Jurkat, Clone E6-1 (cell line): ENCODE data around the gene PRDX3.

Experiments
- DNase-seq: peaks from one replicate; pipeline ENCODE4 v3.0.0-alpha.2; 2011; ENCODE audit warnings: low read depth, low spot score
- H3K4me3 ChIP-seq: 2 replicates; pipeline ENCODE4 v1.5.1; 2011; ENCODE audit warnings: mild to moderate bottlenecking, low read length, control low read depth, moderate library complexity

PRDX3 gene

DNA sequence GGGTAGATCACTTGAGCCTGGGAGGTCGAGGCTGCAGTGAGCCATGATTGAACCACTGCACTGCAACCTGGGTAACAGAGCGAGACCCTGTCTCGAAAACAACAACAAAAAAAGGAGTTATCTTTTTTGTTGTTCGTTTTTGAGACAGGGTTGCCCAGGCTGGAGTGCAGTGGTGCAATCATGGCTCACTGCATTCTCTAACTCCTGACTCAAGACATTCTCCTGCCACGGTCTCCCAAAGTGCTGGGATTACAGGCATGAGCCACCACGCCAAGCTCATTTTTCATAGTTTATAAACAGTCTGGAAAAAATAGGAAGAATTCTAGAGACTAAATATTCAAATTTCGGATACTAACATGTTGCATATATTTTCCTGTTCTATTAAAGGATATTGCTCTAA is 42.5 kb downstream of the PRDX3 start:
- DNase-seq: no peak
- no peak overlapping the region for H3K4me3 ChIP-seq

DNA sequence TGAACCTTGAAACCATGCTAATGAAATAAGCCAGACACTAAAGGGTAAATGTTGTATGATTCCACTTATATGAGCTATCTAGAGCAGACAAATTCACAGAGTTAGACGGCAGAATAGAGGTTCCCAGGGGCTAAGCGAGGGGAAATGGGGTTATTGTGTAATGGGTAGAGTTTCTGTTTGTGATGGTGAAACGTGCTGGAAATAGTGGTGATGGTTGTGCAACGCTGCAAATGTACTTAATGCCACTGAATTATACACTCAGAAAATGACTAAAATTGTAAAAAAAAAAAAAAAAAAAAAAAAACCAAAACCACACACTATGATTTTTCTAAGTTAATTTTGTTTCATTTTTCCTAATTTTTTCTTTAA is 43.1 kb downstream of the PRDX3 start:
- H3K4me3 ChIP-seq: no peak overlapping the region
- no peak for DNase-seq

GRCh38 chr10:119133949-119134348 is 44.7 kb downstream of the PRDX3 start:
- no peak overlapping the region for H3K4me3 ChIP-seq
- no peak for DNase-seq

GRCh38 chr10:119132521-119133345 is 45.9 kb downstream of the PRDX3 start:
- DNase-seq: no peak
- no peak overlapping the region for H3K4me3 ChIP-seq

DNA sequence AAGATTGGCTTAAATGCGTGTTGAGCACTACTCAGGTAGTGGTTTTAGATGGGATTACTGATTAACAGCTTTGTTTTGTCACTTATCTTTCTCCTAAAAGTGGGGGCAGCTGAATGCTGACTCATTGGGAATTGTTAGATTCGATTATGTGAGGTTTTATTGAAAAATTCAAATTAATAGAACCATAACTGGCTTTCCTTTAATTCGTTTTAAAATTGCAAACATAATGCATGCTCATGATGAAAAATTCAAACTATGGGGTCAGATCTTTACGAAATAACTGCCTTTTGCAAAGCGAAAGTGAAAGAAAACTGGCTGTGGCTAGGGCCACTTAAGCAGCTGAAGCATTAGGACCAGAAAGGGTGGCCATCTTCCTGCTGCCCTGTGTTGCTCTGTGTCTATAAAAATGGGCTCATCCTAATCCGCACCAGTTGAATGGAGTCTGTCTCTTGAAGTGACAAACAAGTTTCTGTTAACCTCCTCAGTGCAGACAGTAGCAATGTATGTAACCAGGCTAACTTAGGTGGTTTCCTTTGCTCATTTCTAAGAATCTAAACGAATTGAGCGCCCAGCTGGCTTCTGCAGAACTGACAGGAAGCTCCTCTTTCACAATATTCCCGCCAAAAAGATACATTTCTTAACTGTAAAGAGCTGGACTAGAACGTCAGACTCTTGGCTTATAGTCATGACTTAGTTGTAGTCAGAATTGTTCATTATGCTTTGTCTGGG is 46.9 kb downstream of the PRDX3 start:
- peak; percentile 88 for DNase-seq
- H3K4me3 ChIP-seq: peak overlapping the region; percentile 33

DNA sequence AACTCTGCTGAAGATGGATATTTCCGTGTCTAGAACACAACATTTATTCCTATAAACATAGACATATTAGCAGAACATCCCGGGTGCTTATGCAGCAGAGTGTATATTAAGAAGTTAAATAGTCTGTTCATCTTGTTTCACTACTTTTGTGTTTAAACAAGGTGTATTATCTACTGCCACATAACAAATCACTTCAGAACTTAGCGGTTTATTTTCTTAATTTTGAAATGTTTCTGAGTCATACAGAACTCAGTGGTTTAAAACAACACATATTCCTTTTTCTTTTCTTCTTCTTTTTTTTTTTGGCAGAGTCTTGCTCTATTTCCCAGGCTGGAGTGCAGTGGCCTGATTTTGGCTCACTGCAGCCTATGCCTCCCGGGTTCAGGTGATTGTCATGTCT is 48.9 kb downstream of the PRDX3 start:
- DNase-seq: no peak
- no peak overlapping the region for H3K4me3 ChIP-seq

DNA sequence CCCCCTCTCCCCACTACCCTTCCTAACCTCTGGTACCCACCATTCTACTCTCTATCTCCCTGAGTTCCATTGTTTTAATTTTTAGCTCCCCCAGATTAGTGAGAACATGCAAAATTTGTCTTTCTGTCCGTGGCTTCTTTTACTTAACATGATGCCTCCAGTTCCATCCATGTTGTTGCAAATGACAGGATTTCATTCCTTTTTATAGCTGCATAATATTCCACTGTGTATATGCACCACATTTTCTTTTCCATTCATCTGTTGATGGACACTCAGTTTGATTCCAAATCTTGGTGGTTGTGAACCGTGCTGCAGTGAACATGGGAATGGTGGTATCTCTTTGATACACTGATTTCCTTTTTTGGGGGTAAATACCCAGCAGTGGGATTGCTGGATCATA is 52.7 kb downstream of the PRDX3 start:
- no peak for DNase-seq
- no peak overlapping the region for H3K4me3 ChIP-seq

DNA sequence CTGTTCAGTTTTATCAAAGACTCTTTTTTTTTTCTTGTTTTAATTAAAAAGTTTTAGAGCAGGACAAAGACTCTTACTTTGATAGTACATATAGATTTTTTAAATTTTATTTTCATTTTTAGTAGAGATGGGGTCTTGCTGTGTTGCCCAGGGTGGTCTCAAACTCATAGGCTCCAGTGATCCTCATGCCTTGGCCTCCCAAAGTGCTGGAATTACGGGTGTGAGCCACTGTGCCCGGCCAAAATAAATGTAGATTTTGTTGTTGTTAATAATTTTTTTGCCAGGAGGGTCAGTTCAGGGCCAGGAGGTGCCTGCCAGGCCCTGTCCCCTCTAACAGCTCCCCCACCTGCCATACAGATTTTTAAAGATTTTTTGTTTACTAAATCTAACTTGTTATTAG is 57.7 kb downstream of the PRDX3 start:
- H3K4me3 ChIP-seq: no peak overlapping the region
- no peak for DNase-seq

DNA sequence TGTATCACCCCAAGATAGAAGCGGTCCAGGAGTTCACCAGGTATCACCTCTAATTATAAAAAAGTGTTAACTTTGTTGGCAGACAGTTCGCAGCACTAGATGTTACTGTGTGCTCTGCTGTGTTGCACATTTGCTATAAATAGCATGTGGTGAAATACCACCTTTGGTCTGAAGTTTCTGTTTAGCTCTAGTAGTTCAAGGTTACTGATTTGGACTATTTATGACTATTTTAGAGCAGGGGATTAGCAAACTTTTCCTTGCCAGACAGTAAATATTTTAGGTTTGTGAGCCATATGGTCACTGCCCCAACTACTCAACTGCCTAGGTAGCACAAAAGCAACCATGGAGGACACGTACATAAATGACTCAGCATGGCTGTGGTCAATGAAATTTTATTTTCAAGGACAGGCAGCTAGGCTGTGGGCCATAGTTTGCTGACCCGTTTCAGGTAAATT is 58.2 kb downstream of the PRDX3 start:
- no peak for DNase-seq
- H3K4me3 ChIP-seq: no peak overlapping the region

DNA sequence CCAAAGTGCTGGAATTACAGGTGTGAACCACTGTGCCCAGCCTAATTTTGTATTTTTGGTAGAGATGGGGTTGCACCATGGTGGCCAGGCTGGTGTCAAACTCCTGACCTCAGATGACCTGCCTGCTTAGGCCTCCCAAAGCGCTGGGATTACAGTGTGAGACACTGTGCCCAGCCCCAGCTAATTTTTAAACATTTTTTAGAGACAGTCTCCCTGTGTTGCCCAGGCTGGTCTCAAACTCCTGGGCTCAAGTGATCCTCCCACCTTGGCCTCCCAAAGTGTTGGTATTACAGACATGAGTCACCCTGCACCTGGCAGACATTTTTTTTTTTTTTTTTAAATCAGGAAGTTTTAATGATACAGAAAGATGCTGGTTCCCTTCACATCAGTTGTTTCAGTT is 59.2 kb downstream of the PRDX3 start:
- no peak for DNase-seq
- no peak overlapping the region for H3K4me3 ChIP-seq

GRCh38 chr10:119118231-119118630 is 60.4 kb downstream of the PRDX3 start:
- H3K4me3 ChIP-seq: no peak overlapping the region
- DNase-seq: no peak
